Activated T-cell treated with anti-CD3 and anti-CD28 coated beads, Interleukin-2, amount 50 U/mL, for 48 hours (primary cell): ENCODE results near the gene CALR3.
"Not testable (repeated sequence)": the region's sequence is repeated elsewhere in the genome, so short reads cannot be mapped to it uniquely, and the experiment has no call there.

Experiments used
- DNase-seq, 2 experiments: peaks; one replicate each; pipeline ENCODE4 v3.0.0-alpha.2; 2020

Gene CALR3, protein sequence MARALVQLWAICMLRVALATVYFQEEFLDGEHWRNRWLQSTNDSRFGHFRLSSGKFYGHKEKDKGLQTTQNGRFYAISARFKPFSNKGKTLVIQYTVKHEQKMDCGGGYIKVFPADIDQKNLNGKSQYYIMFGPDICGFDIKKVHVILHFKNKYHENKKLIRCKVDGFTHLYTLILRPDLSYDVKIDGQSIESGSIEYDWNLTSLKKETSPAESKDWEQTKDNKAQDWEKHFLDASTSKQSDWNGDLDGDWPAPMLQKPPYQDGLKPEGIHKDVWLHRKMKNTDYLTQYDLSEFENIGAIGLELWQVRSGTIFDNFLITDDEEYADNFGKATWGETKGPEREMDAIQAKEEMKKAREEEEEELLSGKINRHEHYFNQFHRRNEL

DNA sequence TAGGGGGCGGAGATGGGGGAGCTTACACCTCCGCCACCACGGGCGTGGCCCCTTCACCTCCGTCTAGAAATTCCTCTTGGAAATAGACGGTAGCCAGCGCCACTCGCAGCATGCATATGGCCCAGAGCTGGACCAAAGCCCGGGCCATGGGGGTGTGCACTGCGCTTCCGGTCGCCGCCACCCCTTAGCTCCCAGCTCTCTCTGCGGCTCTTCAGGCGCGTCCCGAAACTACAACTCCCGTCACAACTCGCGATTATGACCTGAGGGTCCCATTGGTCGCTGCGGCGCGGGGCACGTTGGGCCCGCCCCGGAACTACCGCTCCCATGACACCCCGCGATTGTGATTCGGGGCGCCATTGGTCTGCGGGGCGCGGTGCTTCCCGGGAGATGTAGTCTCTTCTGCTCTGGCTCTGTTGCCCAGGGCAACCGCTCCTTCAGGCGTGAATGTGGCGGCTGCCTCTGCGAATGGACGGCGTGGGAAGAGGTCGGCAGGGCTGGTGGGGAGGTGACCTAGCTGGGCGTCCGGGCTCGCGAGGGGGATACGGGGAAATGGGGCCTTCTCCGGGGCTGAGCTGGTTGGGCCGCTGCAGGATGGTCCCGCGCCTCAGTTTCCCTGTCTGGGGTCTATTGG is at the start of gene CALR3, which contains the start of gene C19orf44:
CALR3 (minus strand) TSS at position 186 of the 631 bp plus-strand sequence; CDS start at position 148, 38 bp downstream.
C19orf44 (plus strand) TSS at position 413 of the 631 bp plus-strand sequence. CDS start 4,399 bp downstream, outside the sequence.
- peak; percentile 97 to 98 for DNase-seq

- DNase-seq = no peak
Measured at GRCh38 chr19:16544473-16545231, 48.7 kb upstream of the CALR3 start.

DNA sequence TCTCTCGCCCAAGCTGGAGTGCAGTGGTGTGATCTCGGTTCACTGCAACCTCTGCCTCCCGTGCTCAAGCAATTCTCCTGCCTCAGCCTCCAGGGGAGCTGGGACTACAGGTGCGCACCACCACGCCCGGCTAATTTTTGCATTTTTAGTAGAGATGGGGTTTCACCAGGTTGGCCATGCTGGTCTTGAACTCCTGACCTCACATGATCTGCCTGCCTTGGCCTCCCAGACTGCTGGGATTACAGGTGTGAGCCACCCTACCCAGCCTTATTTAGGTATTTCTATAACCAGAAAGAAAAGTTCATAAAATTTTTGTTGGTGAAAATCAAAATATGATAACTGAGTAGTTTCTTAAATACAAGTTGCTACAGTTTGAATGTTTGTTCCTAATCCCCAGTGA is 47.8 kb upstream of the CALR3 start:
- not testable (repeated sequence) for DNase-seq

- no peak for DNase-seq
Measured at GRCh38 chr19:16542910-16543472, 47.0 kb upstream of the CALR3 start.

DNA sequence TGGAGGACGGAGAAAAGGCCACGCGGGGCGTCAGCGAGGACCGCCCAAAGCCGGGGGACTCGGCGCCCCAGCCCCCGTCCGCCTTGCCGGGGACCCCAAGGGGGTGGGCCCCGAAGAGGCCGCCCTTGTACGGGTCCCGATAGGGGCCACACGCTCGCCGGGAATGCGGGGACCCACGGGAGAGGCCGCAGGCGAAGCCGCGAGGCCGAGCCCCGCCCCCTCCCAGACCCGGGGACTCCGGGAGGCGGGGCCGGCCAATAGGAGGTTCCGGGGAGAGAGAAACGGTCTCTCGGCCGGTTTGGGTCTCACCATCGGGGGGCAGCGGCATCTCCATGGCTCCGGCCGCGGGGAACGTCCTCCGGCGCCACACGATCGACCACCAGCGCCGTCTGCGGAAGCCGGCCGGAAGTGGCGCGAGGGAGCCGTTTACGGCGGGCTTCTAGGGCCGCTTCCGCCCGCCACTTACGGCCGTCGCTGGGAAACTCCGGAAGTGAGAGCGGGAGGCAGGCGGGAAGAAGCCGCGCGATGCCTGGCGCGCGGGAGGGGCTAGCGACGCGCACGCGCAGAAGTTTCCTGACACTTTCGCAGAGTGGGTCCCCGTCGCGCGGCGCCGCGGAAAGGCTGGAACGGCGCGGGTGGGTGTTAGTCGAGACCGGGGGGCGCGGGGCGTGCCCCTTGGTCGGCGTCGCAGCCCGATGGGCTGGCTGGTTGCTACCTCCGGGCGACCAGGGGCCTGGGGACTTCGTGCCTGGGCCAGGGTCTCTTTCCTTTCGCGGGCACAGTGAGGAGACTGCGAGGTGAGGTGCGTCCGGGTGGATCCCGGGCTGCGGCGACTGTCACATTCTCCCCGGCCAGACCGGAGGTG is 46.3 kb upstream of the CALR3 start, which contains the start of gene CHERP:
CHERP (minus strand) TSS at position 393 of the 865 bp plus-strand sequence; CDS start at position 334, 59 bp downstream.
- DNase-seq = peak; percentile 95 to 96

- no peak for DNase-seq
Measured at GRCh38 chr19:16541526-16542044, 45.6 kb upstream of the CALR3 start.

GRCh38 chr19:16540948-16541347 is 45.0 kb upstream of the CALR3 start:
- no peak for DNase-seq

- no peak for DNase-seq
Measured at GRCh38 chr19:16537111-16537510, 41.1 kb upstream of the CALR3 start.

DNA sequence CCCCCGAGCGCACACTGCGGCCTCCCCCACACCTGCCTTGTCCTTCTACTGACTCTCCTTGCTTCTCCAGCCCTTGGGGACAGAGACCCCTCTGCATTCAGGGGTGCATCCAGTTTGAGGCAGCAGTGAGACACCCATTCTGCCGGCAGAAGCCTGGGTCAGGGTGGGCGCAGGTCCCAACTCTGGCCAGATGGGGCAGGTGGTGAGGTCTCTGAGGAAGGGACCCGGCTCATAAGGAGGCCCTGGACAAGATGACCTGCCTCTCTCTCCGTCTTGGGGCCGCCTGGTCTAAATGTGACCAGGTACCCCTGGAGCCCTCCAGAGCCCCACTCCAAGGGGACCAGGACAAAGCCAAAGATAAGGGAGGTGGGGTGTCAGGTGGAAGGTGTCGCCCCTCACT is 40.2 kb upstream of the CALR3 start:
- no peak for DNase-seq

GRCh38 chr19:16535381-16535780 is 39.4 kb upstream of the CALR3 start:
- DNase-seq = no peak

- no peak for DNase-seq
Measured at GRCh38 chr19:16532440-16533234, 36.7 kb upstream of the CALR3 start.

- no peak for DNase-seq
Measured at GRCh38 chr19:16531380-16531669, 35.4 kb upstream of the CALR3 start.

DNA sequence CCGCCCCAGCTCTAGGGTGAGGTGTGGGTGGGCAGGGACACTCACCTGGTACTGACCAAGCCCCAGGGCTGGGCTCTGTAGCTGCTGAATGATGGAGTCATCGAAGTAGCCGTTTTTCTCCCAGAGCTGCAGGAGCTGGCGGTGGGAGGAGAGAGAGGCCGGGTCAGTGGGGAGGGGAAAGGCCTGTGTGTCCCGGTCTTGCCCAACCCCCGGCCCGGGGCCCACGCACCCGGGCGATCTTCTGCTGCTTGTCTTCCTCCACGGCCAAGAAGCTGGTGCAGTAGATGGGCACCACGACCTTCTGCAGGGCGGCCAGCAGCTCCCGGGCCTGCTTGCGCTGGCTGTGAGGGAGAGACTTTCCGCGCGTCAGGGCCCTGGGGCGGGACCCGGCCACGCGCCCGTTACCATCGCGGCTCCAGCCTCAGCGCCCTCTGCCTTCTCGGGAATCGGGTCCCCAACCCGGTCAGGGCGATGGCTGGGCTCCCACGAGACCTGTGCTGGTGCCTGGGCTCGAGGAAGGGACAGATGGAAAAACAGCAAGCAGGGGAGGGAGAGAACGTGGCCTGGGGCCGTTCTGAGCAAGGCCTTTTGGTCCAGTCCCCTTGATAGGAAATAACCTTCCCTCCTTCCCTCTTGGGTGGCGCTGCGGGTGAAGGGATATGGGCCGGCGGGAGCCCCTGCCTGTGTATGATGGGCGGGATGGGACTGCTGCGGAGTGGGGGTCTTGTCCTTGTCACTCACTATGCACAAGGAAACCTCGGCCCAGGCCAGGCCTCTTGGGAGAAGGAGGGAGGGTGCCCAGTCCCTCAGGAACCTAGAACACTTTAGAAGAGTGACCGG is 34.8 kb upstream of the CALR3 start:
- DNase-seq = no peak

GRCh38 chr19:16529466-16530144 is 33.6 kb upstream of the CALR3 start:
- no peak for DNase-seq

DNA sequence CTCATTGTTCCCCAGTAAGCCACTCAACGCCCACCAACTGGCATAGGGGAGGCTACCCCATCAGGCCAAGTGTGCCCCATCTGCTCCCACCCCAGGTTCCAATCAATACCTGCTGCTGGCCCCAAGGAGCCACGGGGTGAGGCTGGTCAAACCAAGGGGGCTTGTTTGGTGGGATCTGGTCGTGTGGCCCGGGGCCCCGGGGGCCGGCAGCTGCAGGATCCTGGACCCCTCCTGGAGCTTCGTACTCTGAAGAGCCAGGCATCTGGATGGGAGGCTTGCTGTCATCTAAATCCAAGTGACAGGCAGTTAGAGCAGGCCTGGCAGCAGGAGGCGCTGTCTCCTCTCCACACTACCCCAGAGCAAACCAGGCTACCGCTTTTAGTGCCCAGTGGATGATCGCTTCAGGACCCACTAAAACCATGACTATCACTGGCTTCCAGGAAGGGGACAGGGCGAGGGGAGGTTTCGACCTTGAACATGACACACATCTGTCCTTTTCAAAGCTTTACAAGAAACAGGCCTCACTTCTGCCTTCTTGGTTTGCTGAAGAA is 32.1 kb upstream of the CALR3 start:
- DNase-seq = peak; percentile 56 to 66

GRCh38 chr19:16527334-16527935 is 31.5 kb upstream of the CALR3 start:
- no peak for DNase-seq

GRCh38 chr19:16525751-16526481 is 29.9 kb upstream of the CALR3 start:
- DNase-seq = no peak
